Panc1 (cell line): ENCODE data around the gene LHX1. TPM values are rescaled to one million over a fixed set of nuclear protein-coding genes. Genes with fewer than 3 reads are reported as not detected.
A peak's percentile ranks its signal among the peaks of the same experiment; 100 is the strongest.

Experiments
- ATAC-seq: fragments of 200-7000 bp; cut with Tn5 transposase; 2 replicates; pipeline ENCODE4 v1.9.1; 2020; ENCODE audit warnings: mild to moderate bottlenecking, moderate library complexity
- BruUV-seq: library from RNA; stranded (reverse); fragments of 400-500 nt; replicated peaks from 2 replicates; lab custom pipeline; 2021; lab: Mats Ljungman, UMichigan
- CTCF ChIA-PET: fragments of 300-600 bp; sonication (Branson Sonifier 250); formaldehyde crosslinking; loops from one replicate; lab custom pipeline; 2022; ENCODE audit warnings: antibody characterized with exemption; lab: Charles Lee
- POLR2A ChIA-PET: fragments of 300-600 bp; sonication (Branson Sonifier 250); formaldehyde crosslinking; loops from one replicate; lab custom pipeline; 2022; ENCODE audit warnings: antibody characterized with exemption; lab: Charles Lee
- DNase-seq: peaks from one replicate; pipeline ENCODE4 v3.0.0-alpha.2; 2010; ENCODE audit warnings: low read depth, low spot score
- H3K27ac ChIP-seq: 2 replicates; pipeline ENCODE4 v1.5.1; 2011; ENCODE audit warnings: mild to moderate bottlenecking, low read length, inconsistent platforms
- H3K27me3 ChIP-seq: fragments of 200-500 bp; sonication (Bioruptor generic); 2 replicates; pipeline ENCODE4 v1.6.0; 2014; ENCODE audit warnings: low read length, inconsistent platforms; ENCODE audit not compliant: control insufficient read depth, insufficient read depth
- H3K36me3 ChIP-seq: fragments of 200-500 bp; sonication (Bioruptor generic); 2 replicates; pipeline ENCODE4 v1.5.1; 2014; ENCODE audit warnings: inconsistent platforms, mild to moderate bottlenecking, low read length, moderate library complexity; ENCODE audit not compliant: control insufficient read depth, insufficient read depth
- H3K4me1 ChIP-seq: 2 replicates; pipeline ENCODE4 v1.5.1; 2011; ENCODE audit warnings: inconsistent platforms, mild to moderate bottlenecking, low read length, moderate library complexity; ENCODE audit not compliant: control insufficient read depth, insufficient read depth
- H3K4me3 ChIP-seq, 2 experiments: 2 replicates each; pipeline ENCODE4 v1.5.1; 2011 to 2012; ENCODE audit warnings: low read depth in 2 of 2, low read length in 2 of 2, mild to moderate bottlenecking in 2 of 2, inconsistent platforms in 1 of 2, moderate library complexity in 1 of 2
- H3K9me3 ChIP-seq: fragments of 200-500 bp; sonication (Bioruptor generic); 2 replicates; pipeline ENCODE4 v1.5.1; 2014; ENCODE audit warnings: low read depth, mild to moderate bottlenecking, inconsistent platforms, low read length, moderate library complexity; ENCODE audit not compliant: control insufficient read depth, insufficient read depth
- POLR2AphosphoS5 ChIP-seq: IDR thresholded peaks from 2 replicates; pipeline ENCODE4 v1.6.1; 2012; ENCODE audit warnings: mild to moderate bottlenecking, low read depth, low read length, moderate library complexity
- SIN3A ChIP-seq: IDR thresholded peaks from 2 replicates; pipeline ENCODE4 v1.6.1; 2012; ENCODE audit warnings: low read depth, mild to moderate bottlenecking, low read length, moderate library complexity, borderline replicate concordance; ENCODE audit not compliant: insufficient read depth
- TCF7L2 ChIP-seq: IDR thresholded peaks from 2 replicates; pipeline ENCODE4 v1.6.1; 2011; ENCODE audit warnings: mild to moderate bottlenecking, low read depth, low read length, inconsistent platforms
- in situ Hi-C: cut with HindIII; loops from 2 replicates; pipeline ENCODE4 v1.10.0; 2016; ENCODE audit warnings: low sequenced_read_pairs, low pct_unique_long_range_greater_than_20kb
- intact Hi-C: fragments of 100-400 bp; cut with micrococcal nuclease; formaldehyde crosslinking; loops from one replicate; pipeline ENCODE4 v1.10.0; 2022; ENCODE audit not compliant: unreplicated experiment
- total RNA-seq: library from RNA; stranded (reverse); gene quantifications from one replicate; pipeline ENCODE4 v1.2.1, GENCODE V29; 2021; ENCODE audit not compliant: unreplicated experiment
- TF ChIP-seq, protein P1 (sequence below): fragments of 450-650 bp; IDR thresholded peaks from 2 replicates; pipeline ENCODE4 v1.5.1; 2017; ENCODE audit warnings: mild to moderate bottlenecking
- TF ChIP-seq, protein P2 (sequence below), 2 experiments: IDR thresholded peaks; 2 replicates each; pipeline ENCODE4 v1.6.1; 2011 to 2012; ENCODE audit warnings: low read depth in 2 of 2, control low read depth in 1 of 2, low read length in 1 of 2, mild to moderate bottlenecking in 1 of 2, moderate library complexity in 1 of 2; ENCODE audit not compliant: insufficient read depth in 1 of 2

The LHX1 gene
- total RNA-seq, 1 experiment from 2014 or later: 8.6 TPM

DNA sequence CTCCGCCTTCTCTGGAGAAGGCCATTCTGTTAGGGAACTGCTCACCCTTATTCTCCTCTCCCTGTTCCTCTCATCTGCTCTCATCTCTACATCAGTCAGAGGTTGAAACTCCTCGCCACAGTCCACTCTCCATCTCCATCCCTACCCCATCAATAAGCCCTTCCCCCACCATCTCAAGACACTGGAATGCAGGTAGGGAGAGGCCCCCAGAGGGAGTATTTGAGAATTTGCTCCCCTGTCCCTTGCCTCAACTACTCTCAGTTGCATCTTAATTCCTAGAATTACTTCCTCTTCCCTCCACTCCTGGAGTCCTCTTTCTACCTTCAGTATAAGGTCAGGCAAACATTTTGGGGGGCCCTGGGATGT lies 9.4 kb downstream of the LHX1 start:
- in situ Hi-C loops (no loop called here), intact Hi-C loops (no loop called here)
- Histone ChIP-seq H3K9me3 (no peaks in the 10 kb centered on the region), H3K27me3 (no peaks in the 10 kb centered on the region), H3K36me3 (peaks cover 8% of the 10 kb centered on the region; the same call in 1 of the 2 replicates), H3K27ac (no peak overlapping the region), H3K4me3 (no peak overlapping the region), H3K4me1 (peaks cover 6% of the 10 kb centered on the region)
- POLR2A ChIA-PET: no interaction called here
- ATAC-seq: no peak
- CTCF ChIA-PET: interaction anchor here (0.6 kb wide), 1 partner anchor 43 kb away, joined by 4 read pairs; no protein-coding TSS in a partner anchor
- DNase-seq: no peak
- TF ChIP-seq TCF7L2 (no peak), POLR2AphosphoS5 (no peak), SIN3A (no peak)
- TF ChIP-seq, protein P1, sequence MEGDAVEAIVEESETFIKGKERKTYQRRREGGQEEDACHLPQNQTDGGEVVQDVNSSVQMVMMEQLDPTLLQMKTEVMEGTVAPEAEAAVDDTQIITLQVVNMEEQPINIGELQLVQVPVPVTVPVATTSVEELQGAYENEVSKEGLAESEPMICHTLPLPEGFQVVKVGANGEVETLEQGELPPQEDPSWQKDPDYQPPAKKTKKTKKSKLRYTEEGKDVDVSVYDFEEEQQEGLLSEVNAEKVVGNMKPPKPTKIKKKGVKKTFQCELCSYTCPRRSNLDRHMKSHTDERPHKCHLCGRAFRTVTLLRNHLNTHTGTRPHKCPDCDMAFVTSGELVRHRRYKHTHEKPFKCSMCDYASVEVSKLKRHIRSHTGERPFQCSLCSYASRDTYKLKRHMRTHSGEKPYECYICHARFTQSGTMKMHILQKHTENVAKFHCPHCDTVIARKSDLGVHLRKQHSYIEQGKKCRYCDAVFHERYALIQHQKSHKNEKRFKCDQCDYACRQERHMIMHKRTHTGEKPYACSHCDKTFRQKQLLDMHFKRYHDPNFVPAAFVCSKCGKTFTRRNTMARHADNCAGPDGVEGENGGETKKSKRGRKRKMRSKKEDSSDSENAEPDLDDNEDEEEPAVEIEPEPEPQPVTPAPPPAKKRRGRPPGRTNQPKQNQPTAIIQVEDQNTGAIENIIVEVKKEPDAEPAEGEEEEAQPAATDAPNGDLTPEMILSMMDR: no peak
- TF ChIP-seq, protein P2, sequence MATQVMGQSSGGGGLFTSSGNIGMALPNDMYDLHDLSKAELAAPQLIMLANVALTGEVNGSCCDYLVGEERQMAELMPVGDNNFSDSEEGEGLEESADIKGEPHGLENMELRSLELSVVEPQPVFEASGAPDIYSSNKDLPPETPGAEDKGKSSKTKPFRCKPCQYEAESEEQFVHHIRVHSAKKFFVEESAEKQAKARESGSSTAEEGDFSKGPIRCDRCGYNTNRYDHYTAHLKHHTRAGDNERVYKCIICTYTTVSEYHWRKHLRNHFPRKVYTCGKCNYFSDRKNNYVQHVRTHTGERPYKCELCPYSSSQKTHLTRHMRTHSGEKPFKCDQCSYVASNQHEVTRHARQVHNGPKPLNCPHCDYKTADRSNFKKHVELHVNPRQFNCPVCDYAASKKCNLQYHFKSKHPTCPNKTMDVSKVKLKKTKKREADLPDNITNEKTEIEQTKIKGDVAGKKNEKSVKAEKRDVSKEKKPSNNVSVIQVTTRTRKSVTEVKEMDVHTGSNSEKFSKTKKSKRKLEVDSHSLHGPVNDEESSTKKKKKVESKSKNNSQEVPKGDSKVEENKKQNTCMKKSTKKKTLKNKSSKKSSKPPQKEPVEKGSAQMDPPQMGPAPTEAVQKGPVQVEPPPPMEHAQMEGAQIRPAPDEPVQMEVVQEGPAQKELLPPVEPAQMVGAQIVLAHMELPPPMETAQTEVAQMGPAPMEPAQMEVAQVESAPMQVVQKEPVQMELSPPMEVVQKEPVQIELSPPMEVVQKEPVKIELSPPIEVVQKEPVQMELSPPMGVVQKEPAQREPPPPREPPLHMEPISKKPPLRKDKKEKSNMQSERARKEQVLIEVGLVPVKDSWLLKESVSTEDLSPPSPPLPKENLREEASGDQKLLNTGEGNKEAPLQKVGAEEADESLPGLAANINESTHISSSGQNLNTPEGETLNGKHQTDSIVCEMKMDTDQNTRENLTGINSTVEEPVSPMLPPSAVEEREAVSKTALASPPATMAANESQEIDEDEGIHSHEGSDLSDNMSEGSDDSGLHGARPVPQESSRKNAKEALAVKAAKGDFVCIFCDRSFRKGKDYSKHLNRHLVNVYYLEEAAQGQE (IDR thresholded peaks at IDR 0.05; ENCODE audit: insufficient read depth in 1 of 2, low read depth in 2 of 2, low read length in 1 of 2): no peak
- BruUV-seq: no TSS peak

DNA sequence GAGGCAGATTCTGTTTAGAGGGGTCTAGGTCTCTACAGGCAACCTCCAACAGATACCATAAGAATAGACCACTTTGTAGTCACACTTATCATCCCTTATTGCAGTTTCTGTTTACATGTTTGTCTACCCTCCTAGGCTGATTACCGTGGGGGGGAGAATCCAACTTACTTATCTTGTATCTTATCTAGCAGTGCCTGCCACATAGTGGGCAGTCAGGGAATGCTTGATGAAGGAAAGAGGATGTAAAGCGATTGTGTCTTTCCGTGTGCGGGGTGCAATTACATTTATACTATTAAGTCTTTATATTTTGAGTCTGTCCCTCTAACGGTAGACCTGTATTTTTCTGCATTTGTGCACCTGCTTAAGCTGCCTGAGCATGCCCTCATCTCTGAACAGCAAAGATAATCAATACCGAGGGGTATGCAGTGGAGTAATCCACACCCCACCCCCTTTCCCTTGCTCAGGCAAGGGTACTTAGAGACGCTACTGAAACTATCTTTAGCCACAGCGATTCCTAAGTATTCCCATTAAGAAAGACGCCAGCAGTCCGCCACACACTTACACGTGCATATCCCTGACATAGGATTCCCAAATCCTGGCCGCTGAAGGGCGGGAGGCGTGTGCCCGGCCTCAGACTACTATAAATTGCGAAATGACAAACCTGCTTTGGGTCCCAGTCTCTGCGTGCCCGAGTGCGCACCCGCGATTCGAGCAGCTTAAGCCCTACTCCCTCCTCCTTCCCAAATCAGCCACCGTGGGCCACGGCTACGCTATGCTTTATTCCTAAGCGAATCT lies 10.8 kb downstream of the LHX1 start:
- H3K4me3 ChIP-seq: peak overlapping the region; percentile 82 to 90
- DNase-seq: no peak
- H3K36me3 ChIP-seq: peaks cover 10% of the 10 kb centered on the region; the same call in 1 of the 2 replicates
- in situ Hi-C loops: no loop called here
- TF ChIP-seq TCF7L2 (no peak), SIN3A (no peak), POLR2AphosphoS5 (no peak)
- TF ChIP-seq, protein P1: no peak
- TF ChIP-seq, protein P2 (IDR thresholded peaks at IDR 0.05; ENCODE audit: insufficient read depth in 1 of 2, low read depth in 2 of 2, low read length in 1 of 2): no peak
- peak overlapping the region; percentile 85 for H3K27ac ChIP-seq
- peak; percentile 71 for ATAC-seq
- ChIA-PET POLR2A (no interaction called here), CTCF (no interaction called here)
- intact Hi-C loops: no loop called here
- H3K4me1 ChIP-seq: peaks cover 6% of the 10 kb centered on the region
- no peaks in the 10 kb centered on the region for H3K9me3 ChIP-seq
- no peaks in the 10 kb centered on the region for H3K27me3 ChIP-seq
- BruUV-seq: no TSS peak
